ENCODE data around the gene GAP43. TPM values are rescaled to one million over a fixed set of nuclear protein-coding genes. Genes with fewer than 3 reads are reported as not detected.

GAP43 gene
- total and polyA plus RNA-seq, 2 of the 13 experiments (the other 11 are each of a cell fraction or from before 2014, with no cell fraction given): not detected

GRCh38 chr3:115651599-115651998 is 28.3 kb downstream of the GAP43 start:
- FAIRE-seq (no peak), ATAC-seq (no peak), DNase-seq (ENCODE audit: low spot score) (no peak)
- Histone ChIP-seq H3K27me3 (ENCODE audit: control insufficient read depth in 1 of 2, insufficient read depth in 2 of 2, low read length in 2 of 2) (no peaks in the 10 kb centered on the region), H3K36me3 (replicated peaks in 1 of 2; ENCODE audit: control insufficient read depth in 1 of 2, insufficient read depth in 2 of 2, low read length in 2 of 2) (no peaks in the 10 kb centered on the region), H3K4me2 (ENCODE audit: low read depth, low read length) (no peak overlapping the region), H3K4me1 (ENCODE audit: insufficient read depth, low read length) (no peaks in the 10 kb centered on the region), H3K9me3 (ENCODE audit: low read length) (no peaks in the 10 kb centered on the region), H4K20me1 (ENCODE audit: insufficient read depth, low read length) (no peaks in the 10 kb centered on the region), H3K4me3 (replicated peaks in 1 of 3; ENCODE audit: insufficient read depth in 1 of 3, low read depth in 2 of 3, low read length in 3 of 3) (no peak overlapping the region), H3K27ac (ENCODE audit: extremely low read length, insufficient read depth, low read length) (no peak overlapping the region), H3K9ac (ENCODE audit: insufficient read depth, low read depth, low read length) (no peak overlapping the region), H2AFZ (ENCODE audit: low read length) (no peak overlapping the region), H3K79me2 (ENCODE audit: insufficient read depth, low read length) (no peaks in the 10 kb centered on the region)
- WGBS (ENCODE audit: low lambda C conversion rate): 17% methylated on average over 2 of the region's 2 CpGs
- BruUV-seq (replicated peaks): no TSS peak
- intact Hi-C loops (cut with micrococcal nuclease; ENCODE audit: unreplicated experiment): no loop called here
- ChIA-PET CTCF (ENCODE audit: low intra/inter-chr PET ratio, low total read pairs) (no interaction called here), POLR2A (no interaction called here)
- TF ChIP-seq NAIF1 (CRISPR knock-in tag; IDR thresholded peaks at IDR 0.05; ENCODE audit: borderline replicate concordance) (no peak), SOX13 (IDR thresholded peaks at IDR 0.05) (no peak), SOX13 (CRISPR knock-in tag; conservative IDR thresholded peaks at IDR 0.05 in 1 of 2, IDR thresholded peaks at IDR 0.05 in 1 of 2) (no peak), ZNF597 (CRISPR knock-in tag; IDR thresholded peaks at IDR 0.05) (no peak), IRF2 (CRISPR knock-in tag; IDR thresholded peaks at IDR 0.05) (no peak), ARID2 (CRISPR knock-in tag; IDR thresholded peaks at IDR 0.05; ENCODE audit: borderline replicate concordance) (no peak)
- TF ChIP-seq, protein P1, sequence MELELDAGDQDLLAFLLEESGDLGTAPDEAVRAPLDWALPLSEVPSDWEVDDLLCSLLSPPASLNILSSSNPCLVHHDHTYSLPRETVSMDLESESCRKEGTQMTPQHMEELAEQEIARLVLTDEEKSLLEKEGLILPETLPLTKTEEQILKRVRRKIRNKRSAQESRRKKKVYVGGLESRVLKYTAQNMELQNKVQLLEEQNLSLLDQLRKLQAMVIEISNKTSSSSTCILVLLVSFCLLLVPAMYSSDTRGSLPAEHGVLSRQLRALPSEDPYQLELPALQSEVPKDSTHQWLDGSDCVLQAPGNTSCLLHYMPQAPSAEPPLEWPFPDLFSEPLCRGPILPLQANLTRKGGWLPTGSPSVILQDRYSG (CRISPR knock-in tag; IDR thresholded peaks at IDR 0.05): no peak
- TF ChIP-seq, protein P2, sequence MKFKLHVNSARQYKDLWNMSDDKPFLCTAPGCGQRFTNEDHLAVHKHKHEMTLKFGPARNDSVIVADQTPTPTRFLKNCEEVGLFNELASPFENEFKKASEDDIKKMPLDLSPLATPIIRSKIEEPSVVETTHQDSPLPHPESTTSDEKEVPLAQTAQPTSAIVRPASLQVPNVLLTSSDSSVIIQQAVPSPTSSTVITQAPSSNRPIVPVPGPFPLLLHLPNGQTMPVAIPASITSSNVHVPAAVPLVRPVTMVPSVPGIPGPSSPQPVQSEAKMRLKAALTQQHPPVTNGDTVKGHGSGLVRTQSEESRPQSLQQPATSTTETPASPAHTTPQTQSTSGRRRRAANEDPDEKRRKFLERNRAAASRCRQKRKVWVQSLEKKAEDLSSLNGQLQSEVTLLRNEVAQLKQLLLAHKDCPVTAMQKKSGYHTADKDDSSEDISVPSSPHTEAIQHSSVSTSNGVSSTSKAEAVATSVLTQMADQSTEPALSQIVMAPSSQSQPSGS (CRISPR knock-in tag; IDR thresholded peaks at IDR 0.05): no peak
- in situ Hi-C loops (cut with HindIII; ENCODE audit: extremely low pct_ligation_motif_present, low pct_unique_long_range_greater_than_20kb): no loop called here
